Mesenchymal stem cell (in vitro differentiated cells and primary cell): Measurements from ENCODE around the gene KRT79.

Source experiments
- DNase-seq: peaks from one replicate; pipeline ENCODE4 v3.0.0-alpha.2; 2013
- H2AFZ ChIP-seq: one replicate; pipeline ENCODE4 v1.6.1; 2013; ENCODE audit warnings: low read depth, mild to moderate bottlenecking, control low read depth, inconsistent platforms, low read length, moderate library complexity
- H2AK5ac ChIP-seq: 2 replicates; pipeline ENCODE4 v1.6.1; 2013; ENCODE audit warnings: low read length, moderate library complexity, mild to moderate bottlenecking, inconsistent platforms; ENCODE audit not compliant: severe bottlenecking
- H2BK120ac ChIP-seq: one replicate; pipeline ENCODE4 v1.6.1; 2013; ENCODE audit warnings: low read depth, mild to moderate bottlenecking, inconsistent platforms, low read length, moderate library complexity
- H2BK12ac ChIP-seq, 2 experiments: one replicate each; pipeline ENCODE4 v1.6.1; 2013; ENCODE audit warnings: inconsistent platforms in 2 of 2, low read length in 2 of 2, mild to moderate bottlenecking in 2 of 2, moderate library complexity in 2 of 2, control low read depth in 1 of 2
- H2BK15ac ChIP-seq: one replicate; pipeline ENCODE4 v1.6.1; 2013; ENCODE audit warnings: mild to moderate bottlenecking, low read depth, inconsistent platforms; ENCODE audit not compliant: poor library complexity, severe bottlenecking
- H2BK5ac ChIP-seq: 2 replicates; pipeline ENCODE4 v1.6.1; 2013; ENCODE audit warnings: low read depth, mild to moderate bottlenecking, low read length, control low read depth, inconsistent platforms; ENCODE audit not compliant: poor library complexity, severe bottlenecking
- H3K14ac ChIP-seq, 2 experiments: one replicate each; pipeline ENCODE4 v1.6.1; 2013; ENCODE audit warnings: inconsistent platforms in 2 of 2, low read length in 2 of 2, control low read depth in 1 of 2, mild to moderate bottlenecking in 1 of 2, moderate library complexity in 1 of 2
- H3K18ac ChIP-seq, 2 experiments: one replicate each; pipeline ENCODE4 v1.6.1; 2013; ENCODE audit warnings: inconsistent platforms in 2 of 2, low read length in 2 of 2, control low read depth in 1 of 2, low read depth in 1 of 2, mild to moderate bottlenecking in 1 of 2
- H3K23ac ChIP-seq, 2 experiments: one replicate each; pipeline ENCODE4 v1.6.1; 2013; ENCODE audit warnings: inconsistent platforms in 2 of 2, low read length in 2 of 2, mild to moderate bottlenecking in 2 of 2, moderate library complexity in 2 of 2, control low read depth in 1 of 2
- H3K27ac ChIP-seq: 2 replicates; pipeline ENCODE4 v1.5.1; 2013; ENCODE audit warnings: mild to moderate bottlenecking, moderate library complexity, low read length, control low read depth, inconsistent platforms; ENCODE audit not compliant: poor library complexity, severe bottlenecking
- H3K27me3 ChIP-seq, 2 experiments: 2 replicates each; pipeline versions ENCODE4 v1.6.1 to v1.7.0; 2013; ENCODE audit warnings: low read length in 2 of 2, mild to moderate bottlenecking in 2 of 2, moderate library complexity in 2 of 2, control low read depth in 1 of 2, inconsistent platforms in 1 of 2; ENCODE audit not compliant: control insufficient read depth in 1 of 2, insufficient read depth in 1 of 2
- H3K36me3 ChIP-seq, 2 experiments: 2 replicates each; pipeline versions ENCODE4 v1.6.1 to v1.7.0; 2013; ENCODE audit warnings: low read length in 2 of 2, control low read depth in 1 of 2, inconsistent platforms in 1 of 2, low read depth in 1 of 2, mild to moderate bottlenecking in 1 of 2; ENCODE audit not compliant: insufficient read depth in 2 of 2, control insufficient read depth in 1 of 2
- H3K4ac ChIP-seq, 2 experiments: one replicate each; pipeline ENCODE4 v1.6.1; 2013; ENCODE audit warnings: inconsistent platforms in 2 of 2, low read length in 2 of 2, mild to moderate bottlenecking in 2 of 2, moderate library complexity in 2 of 2, control low read depth in 1 of 2, low read depth in 1 of 2
- H3K4me1 ChIP-seq: 2 replicates; pipeline ENCODE4 v1.6.1; 2013; ENCODE audit warnings: low read depth, low read length, control low read depth; ENCODE audit not compliant: control insufficient read depth, insufficient read depth
- H3K4me2 ChIP-seq: 2 replicates; pipeline ENCODE4 v1.6.1; 2013; ENCODE audit warnings: low read length, mild to moderate bottlenecking, inconsistent platforms; ENCODE audit not compliant: poor library complexity, severe bottlenecking
- H3K4me3 ChIP-seq, 2 experiments: 2 replicates each; pipeline versions ENCODE4 v1.5.1 to v1.7.0; 2013; ENCODE audit warnings: low read length in 2 of 2, mild to moderate bottlenecking in 2 of 2, control low read depth in 1 of 2, low read depth in 1 of 2; ENCODE audit not compliant: insufficient read depth in 1 of 2
- H3K79me1 ChIP-seq: replicated peaks from 2 replicates; pipeline ENCODE4 v1.6.1; 2013; ENCODE audit warnings: mild to moderate bottlenecking, control low read depth, low read length, inconsistent platforms; ENCODE audit not compliant: poor library complexity, severe bottlenecking
- H3K9ac ChIP-seq: 2 replicates; pipeline ENCODE4 v1.7.0; 2013; ENCODE audit warnings: mild to moderate bottlenecking, low read length, moderate library complexity
- H3K9me3 ChIP-seq: 2 replicates; pipeline ENCODE4 v1.7.0; 2013; ENCODE audit warnings: mild to moderate bottlenecking, low read length; ENCODE audit not compliant: control insufficient read depth
- H4K8ac ChIP-seq: one replicate; pipeline ENCODE4 v1.6.1; 2013; ENCODE audit warnings: inconsistent platforms, mild to moderate bottlenecking, low read length, moderate library complexity
- H4K91ac ChIP-seq: one replicate; pipeline ENCODE4 v1.6.1; 2013; ENCODE audit warnings: mild to moderate bottlenecking, low read length, inconsistent platforms
- whole genome bisulfite sequencing: methylation state at CpG from one replicate; pipeline ENCODE4 v1.1.7; 2013; ENCODE audit warnings: mixed read lengths; 5-methylcytosine and 5-hydroxymethylcytosine counted together

Gene KRT79

DNA sequence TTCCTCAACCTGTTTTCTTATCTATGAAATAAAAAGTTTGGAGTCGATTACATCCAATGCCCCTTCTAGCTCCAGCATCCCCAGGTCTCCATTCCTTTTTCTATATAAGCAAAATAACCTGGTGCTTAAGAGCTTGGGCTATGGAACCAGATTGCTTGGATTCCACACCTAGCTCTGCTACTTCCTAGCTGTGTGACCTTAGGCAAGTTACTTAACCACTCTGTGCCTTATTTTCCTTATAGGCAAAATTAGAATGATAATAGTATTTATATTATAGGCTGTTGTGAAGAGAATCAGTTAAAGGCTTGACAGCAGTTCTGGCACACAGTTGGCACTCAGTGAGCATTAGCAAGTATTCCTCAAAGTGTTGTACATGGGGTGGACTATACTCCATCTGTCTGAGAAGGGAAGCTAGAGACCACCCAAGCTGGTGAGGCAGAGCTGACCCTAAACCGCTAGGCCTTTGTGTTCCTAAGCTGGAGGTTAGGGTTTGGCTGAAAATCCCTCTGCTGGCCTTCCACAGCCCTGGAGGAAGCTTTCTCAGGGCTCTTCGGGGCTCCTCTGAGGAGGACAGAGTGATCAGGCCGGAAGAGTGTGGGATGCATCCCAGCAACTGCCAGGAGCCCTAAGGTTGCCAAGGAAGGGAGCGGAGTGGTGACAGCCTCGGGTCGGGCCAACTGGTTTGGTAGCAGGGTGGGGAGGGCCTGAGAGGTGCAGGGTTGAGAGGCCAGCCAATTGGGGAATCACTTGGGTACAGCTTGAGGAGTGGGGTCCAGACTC lies 14.2 kb downstream of the KRT79 start:
- H3K4me3 ChIP-seq: no peak overlapping the region
- no peaks in the 10 kb centered on the region for H3K9me3 ChIP-seq
- WGBS: 83% methylated on average over 7 of the region's 7 CpGs

DNA sequence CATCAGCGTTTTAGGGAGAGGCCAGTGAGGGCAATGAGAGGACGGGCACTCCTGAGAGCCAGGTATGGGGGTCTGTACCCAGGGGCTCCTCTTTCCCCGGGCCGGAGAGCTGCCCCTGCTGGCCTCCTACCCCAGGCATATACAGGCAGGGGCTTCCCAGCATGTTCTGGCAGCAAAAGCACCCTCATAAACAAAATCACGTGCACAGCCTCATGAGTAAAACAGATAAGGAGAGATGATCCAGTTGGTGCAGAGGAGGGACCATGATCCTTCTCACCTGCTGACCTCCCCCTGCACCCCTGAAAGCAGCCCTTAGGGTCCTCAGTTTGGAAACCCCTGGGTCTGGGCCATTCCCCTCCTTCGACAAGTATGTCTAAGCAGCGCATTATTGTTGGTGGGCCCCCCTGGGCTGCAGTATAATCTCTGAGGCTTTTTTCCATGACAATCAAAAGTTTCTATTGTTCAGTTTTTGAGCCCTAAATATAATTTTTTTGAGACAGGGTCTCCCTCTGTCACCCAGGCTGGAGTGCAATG lies 15.2 kb downstream of the KRT79 start:
- Histone ChIP-seq H2AFZ (no peak overlapping the region), H3K4me2 (no peak overlapping the region), H2BK5ac (no peak overlapping the region), H3K4ac (no peak overlapping the region), H3K14ac (no peak overlapping the region), H2BK120ac (no peak overlapping the region), H2BK12ac (no peak overlapping the region), H2AK5ac (no peak overlapping the region), H4K8ac (no peak overlapping the region), H4K91ac (no peak overlapping the region), H3K4me3 (no peak overlapping the region), H3K36me3 (no peaks in the 10 kb centered on the region), H3K27ac (no peak overlapping the region), H3K9me3 (no peaks in the 10 kb centered on the region), H3K23ac (no peak overlapping the region), H3K4me1 (peaks cover 5% of the 10 kb centered on the region), H3K9ac (no peak overlapping the region), H2BK15ac (no peak overlapping the region), H3K18ac (no peak overlapping the region), H3K27me3 (peaks cover 30 to 74% of the 10 kb centered on the region in 2 experiments), H3K79me1 (no peaks in the 10 kb centered on the region)
- 61% methylated on average over 7 of the region's 7 CpGs for WGBS
- no peak for DNase-seq

More for the DNA sequence above, 14.2 kb downstream of the KRT79 start:
- H3K4me2 ChIP-seq: no peak overlapping the region
- H2AFZ ChIP-seq: no peak overlapping the region
- no peak overlapping the region for H3K14ac ChIP-seq
- H2BK15ac ChIP-seq: no peak overlapping the region
- H3K23ac ChIP-seq: no peak overlapping the region
- H3K4ac ChIP-seq: no peak overlapping the region
- H3K27ac ChIP-seq: no peak overlapping the region
- no peak overlapping the region for H2AK5ac ChIP-seq
- no peak for DNase-seq
- peaks cover 2% of the 10 kb centered on the region for H3K4me1 ChIP-seq
- no peak overlapping the region for H2BK120ac ChIP-seq
- H3K27me3 ChIP-seq: peaks cover 30 to 74% of the 10 kb centered on the region in 2 experiments
- no peak overlapping the region for H4K91ac ChIP-seq
- H3K18ac ChIP-seq: no peak overlapping the region
- no peaks in the 10 kb centered on the region for H3K36me3 ChIP-seq
- H3K79me1 ChIP-seq: no peaks in the 10 kb centered on the region
- H3K9ac ChIP-seq: no peak overlapping the region
- no peak overlapping the region for H2BK5ac ChIP-seq
- H2BK12ac ChIP-seq: no peak overlapping the region
- H4K8ac ChIP-seq: no peak overlapping the region

DNA sequence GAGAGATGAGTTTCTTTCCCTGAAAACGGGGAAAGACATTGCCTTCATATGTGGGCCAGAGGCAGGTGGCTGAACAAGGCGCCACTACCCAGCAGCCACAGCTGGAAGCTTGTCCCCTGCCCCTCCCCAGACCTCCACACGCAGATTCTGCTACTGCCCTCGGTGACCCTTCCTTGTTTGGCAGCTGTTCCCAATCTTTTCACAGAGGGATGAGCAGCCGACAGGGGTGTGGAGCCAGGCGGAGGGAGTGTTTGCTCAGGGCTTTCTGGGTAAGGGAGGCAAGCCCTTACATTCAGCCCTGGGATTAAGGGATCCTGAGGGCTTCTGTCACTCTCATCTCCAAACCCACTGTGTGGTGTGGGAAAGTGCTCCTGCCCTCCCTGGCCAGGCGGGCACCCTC lies 15.7 kb downstream of the KRT79 start:
- Histone ChIP-seq H2BK15ac (no peak overlapping the region), H3K9me3 (no peaks in the 10 kb centered on the region), H3K79me1 (no peaks in the 10 kb centered on the region), H3K9ac (no peak overlapping the region), H4K8ac (no peak overlapping the region), H2BK120ac (no peak overlapping the region), H3K14ac (no peak overlapping the region), H3K23ac (no peak overlapping the region), H3K4me2 (no peak overlapping the region), H3K27me3 (peaks cover 30 to 74% of the 10 kb centered on the region in 2 experiments), H2BK5ac (no peak overlapping the region), H2AFZ (no peak overlapping the region), H3K4me3 (no peak overlapping the region), H3K4ac (no peak overlapping the region), H4K91ac (no peak overlapping the region), H3K4me1 (peaks cover 5% of the 10 kb centered on the region), H3K36me3 (no peaks in the 10 kb centered on the region), H2AK5ac (no peak overlapping the region), H3K18ac (no peak overlapping the region), H2BK12ac (no peak overlapping the region), H3K27ac (no peak overlapping the region)
- WGBS: 68% methylated on average over 7 of the region's 7 CpGs
- DNase-seq: no peak

DNA sequence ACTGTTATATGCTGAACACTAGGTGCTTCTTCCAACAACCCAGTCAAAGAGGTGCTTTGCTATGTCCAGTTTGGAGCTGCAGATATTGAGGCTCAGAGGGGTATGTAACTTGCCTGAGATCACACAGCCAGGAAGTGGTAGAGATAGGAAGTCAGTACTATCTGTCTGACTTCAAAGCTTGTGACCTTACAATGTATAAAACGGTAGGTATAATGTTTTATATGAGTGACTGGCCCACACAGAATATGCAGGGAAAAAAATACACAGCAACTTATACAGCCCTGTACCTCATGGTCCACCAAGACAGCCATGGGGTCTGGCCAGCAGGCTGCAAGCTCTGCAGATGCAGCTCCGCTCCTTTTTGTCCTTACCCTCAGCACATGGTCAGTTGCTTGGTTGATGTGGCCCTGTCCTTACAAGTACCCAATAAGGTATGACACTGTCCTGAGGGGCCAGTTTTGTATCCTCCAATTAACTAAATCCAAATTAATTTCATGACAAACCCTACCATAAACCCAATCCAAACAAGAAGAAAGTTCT lies 16.3 kb downstream of the KRT79 start:
- Histone ChIP-seq H3K27ac (no peak overlapping the region), H3K36me3 (no peaks in the 10 kb centered on the region), H2BK15ac (no peak overlapping the region), H3K4me2 (no peak overlapping the region), H3K14ac (no peak overlapping the region), H3K18ac (no peak overlapping the region), H2AK5ac (no peak overlapping the region), H3K4me1 (peaks cover 5% of the 10 kb centered on the region), H3K4me3 (no peak overlapping the region), H3K4ac (no peak overlapping the region), H3K9me3 (no peaks in the 10 kb centered on the region), H4K91ac (no peak overlapping the region), H4K8ac (no peak overlapping the region), H3K27me3 (peaks cover 30 to 74% of the 10 kb centered on the region in 2 experiments), H3K23ac (no peak overlapping the region), H2AFZ (no peak overlapping the region), H3K9ac (no peak overlapping the region), H2BK12ac (no peak overlapping the region), H2BK5ac (no peak overlapping the region), H2BK120ac (no peak overlapping the region), H3K79me1 (no peaks in the 10 kb centered on the region)
- DNase-seq: no peak
- WGBS: 91% methylated on average over 1 of the region's 2 CpGs
